Measurements from ENCODE around the gene STIL.
"Not testable (repeated sequence)": the region's sequence is repeated elsewhere in the genome, so short reads cannot be mapped to it uniquely, and the experiment has no call there.

The STIL gene

DNA sequence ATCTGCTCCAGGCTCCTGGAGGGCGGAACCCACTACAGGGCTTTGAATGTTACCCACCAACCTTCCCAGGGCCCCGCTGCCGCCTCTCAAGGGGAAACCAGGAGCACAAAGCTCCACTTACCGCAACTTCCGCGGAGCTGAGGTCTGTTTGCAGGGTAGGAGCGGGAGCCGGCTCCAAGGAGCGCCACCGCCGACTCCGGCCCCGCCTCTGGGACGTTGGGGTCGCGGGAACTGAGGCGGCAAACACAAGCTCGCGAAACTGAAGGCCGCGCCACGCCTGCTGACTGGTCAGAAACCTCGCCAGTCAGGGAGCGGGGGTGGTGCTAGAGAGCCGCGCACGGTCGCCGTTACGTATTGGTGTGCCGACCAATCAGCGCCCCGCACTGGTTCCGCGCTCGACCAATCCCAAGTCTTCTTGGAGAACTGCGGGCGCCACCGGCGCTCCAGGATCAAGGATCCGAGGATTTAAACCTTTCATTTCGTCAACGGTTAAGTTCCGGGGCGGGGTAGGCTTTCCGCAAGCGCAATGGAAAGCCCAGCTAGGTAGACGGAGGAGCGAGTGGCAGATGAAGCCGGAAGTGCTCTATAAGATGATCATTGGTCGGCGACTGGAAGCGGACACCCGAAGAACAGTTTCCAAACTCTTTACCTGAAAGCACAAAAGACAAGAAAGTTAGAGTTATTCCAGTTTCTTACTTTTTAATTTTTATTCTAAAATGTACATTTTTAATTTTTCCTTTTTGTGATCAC, at the start of gene STIL:
Gene STIL, minus strand, starts transcription at position 233 of the 750 bp plus-strand sequence. CDS start 3,828 bp downstream, outside the sequence.
- DNase-seq = peak; percentile 99

- no peak for DNase-seq
Measured at GRCh38 chr1:47362828-47363227, 48.9 kb upstream of the STIL start.

GRCh38 chr1:47361380-47361779, 47.4 kb upstream of the STIL start:
- DNase-seq = no peak

DNA sequence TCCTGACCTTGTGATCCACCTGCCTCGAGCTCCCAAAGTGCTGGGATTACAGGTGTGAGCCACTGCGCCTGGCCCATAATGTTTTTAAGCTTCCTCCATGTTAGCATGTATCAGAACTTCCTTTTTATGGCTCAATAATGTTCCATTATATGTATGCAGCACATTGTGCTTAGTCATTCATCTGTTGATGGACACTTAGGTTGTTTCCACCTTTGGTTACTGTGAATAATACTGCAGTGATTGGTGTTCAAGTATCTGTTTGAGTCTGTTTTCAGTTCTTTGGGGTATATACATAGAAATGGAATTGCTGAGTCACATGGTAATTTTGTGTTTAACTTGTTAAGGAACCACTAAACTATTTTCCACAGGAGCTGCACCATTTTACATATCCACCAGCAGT, 37.4 kb upstream of the STIL start:
- no peak for DNase-seq

DNA sequence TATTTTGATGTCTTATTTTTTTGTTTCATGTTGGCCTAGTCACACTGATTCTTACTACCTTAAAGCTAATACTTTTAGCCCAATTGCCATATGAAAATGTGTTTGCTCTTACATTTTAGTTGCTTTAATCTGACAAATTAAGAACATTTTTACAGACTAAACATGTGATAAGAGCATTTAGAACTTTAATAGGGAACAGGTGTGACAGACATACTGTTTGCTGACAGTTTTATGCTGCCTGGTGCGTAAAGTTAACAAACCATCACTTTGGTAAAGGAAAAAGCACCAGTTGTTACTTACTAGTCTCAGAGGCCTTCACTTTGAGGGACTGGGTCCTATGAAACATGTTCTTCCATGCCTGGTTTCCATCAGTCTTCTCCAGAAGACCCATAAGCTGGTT, 34.3 kb upstream of the STIL start:
- no peak for DNase-seq

- no peak for DNase-seq
Measured at GRCh38 chr1:47347735-47348134, 33.8 kb upstream of the STIL start.

DNA sequence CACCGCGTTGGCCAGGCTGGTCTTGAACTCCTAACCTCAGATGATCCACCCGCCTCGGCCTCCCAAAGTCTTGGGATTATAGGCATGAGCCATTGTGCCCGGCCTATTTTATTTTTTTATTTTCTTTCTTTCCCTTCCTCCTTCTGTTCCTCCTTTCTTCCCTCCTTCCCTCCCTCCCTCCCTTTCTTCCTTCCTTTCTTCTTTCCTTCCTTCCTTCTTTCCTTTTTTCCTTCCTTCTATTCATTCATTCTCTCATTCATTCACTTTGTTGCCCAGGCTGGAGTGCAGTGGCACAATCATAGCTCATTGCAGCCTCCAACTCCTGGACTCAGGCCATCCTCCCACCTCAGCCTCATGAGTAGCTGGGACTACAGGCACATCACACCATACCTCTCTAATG, 33.0 kb upstream of the STIL start:
- DNase-seq = not testable (repeated sequence)

DNA sequence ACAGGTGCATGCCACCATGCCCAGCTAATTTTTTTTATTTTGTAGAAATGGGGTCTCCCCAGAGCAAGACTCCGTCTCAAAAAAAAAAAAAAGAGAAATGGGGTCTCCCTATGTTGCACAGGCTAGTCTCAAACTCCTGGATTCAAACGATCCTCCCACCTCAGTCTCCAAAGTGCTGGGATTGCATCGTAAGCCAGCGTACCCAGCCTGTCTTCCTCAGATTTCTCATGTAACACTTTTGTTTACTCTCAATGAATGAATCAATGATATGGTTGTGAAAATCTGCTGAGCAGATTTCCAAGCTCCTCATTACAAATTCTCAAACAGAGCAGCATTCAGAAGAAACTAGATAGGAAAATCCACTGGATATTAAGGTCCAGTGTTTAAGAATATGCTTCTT, 26.3 kb upstream of the STIL start:
- DNase-seq = no peak

- no peak for DNase-seq
Measured at GRCh38 chr1:47338249-47339077, 24.5 kb upstream of the STIL start.

GRCh38 chr1:47337350-47337749, 23.4 kb upstream of the STIL start:
- no peak for DNase-seq

GRCh38 chr1:47334765-47335435, 21.0 kb upstream of the STIL start:
- DNase-seq = no peak

DNA sequence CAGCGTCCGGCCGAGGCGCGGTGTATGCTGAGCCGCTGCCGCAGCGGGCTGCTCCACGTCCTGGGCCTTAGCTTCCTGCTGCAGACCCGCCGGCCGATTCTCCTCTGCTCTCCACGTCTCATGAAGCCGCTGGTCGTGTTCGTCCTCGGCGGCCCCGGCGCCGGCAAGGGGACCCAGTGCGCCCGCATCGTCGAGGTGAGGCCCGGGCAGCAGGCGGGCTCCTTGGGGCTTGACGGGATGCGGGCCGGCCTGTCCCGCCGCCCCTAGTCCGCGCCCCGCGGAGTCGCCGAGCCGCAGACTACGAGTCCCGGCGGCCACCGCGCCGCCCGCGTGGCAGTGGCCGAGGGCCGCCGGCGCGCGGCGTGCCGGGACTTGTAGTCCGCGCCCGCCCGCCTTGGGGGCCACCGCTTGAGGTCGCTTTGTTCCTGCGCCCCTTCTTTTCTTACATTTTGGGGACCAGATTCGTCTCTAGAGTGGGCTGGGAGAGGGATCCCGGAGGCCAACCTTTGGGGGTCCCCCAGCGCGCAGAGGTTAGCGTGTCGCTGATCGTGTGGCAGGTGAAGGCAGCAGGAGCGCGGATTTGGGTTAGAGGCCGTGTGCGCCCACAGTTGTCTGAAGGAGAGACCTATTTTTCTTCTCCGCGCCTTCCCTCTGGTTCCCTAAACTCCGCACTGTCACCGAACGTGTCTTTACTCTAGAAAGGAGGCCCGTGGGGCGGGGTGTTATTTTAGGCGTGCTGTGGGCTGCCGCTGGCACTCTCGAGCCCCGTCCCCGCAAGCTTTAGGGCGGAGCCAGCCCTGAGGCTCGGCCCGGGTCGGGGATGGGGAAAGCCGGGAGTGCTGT, 20.2 kb upstream of the STIL start:
- DNase-seq = peak; percentile 67

DNA sequence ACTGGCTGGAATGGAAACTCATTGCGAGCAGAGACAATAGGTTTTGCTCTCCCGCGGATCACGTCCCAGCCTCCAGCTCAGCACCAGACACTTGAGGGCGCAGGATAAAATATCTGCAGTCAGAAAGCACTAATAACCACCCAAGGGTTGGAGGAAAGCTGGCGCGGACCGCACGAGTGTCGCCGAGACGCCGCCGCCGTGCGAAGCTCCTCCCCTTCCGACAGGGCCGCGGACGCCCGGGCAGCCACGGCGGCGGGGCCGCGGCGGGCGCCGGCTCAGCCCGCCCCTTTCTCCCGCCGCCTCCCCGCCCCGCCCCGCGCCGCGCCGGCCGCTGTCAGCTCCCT, 19.6 kb upstream of the STIL start, which contains the start of gene CMPK1:
Gene CMPK1, plus strand, starts transcription at position 213 of the 344 bp plus-strand sequence. CDS start 156 bp downstream, outside the sequence.
- peak; percentile 75 for DNase-seq

GRCh38 chr1:47332779-47333577, 19.0 kb upstream of the STIL start:
- DNase-seq = no peak

- no peak for DNase-seq
Measured at GRCh38 chr1:47331875-47332274, 17.9 kb upstream of the STIL start.

DNA sequence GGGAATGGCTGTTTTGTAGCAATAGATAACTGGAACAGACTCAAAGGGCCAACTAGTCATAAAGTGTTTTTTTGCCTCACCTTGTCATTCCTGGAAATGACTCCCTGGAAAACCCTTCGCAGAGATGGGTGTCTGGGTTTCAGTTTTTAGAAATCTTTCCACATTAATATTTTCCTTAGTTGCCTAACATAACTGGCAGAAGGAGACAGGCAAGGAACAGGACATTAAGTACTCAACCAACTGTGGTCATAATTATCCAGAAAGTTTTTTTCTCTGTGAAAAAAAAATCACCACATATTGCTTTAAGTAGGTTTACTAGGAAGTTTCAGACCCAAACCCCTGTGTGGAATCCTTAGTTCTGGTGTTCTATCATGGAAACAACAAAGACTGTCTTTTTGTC, 16.3 kb upstream of the STIL start:
- no peak for DNase-seq

DNA sequence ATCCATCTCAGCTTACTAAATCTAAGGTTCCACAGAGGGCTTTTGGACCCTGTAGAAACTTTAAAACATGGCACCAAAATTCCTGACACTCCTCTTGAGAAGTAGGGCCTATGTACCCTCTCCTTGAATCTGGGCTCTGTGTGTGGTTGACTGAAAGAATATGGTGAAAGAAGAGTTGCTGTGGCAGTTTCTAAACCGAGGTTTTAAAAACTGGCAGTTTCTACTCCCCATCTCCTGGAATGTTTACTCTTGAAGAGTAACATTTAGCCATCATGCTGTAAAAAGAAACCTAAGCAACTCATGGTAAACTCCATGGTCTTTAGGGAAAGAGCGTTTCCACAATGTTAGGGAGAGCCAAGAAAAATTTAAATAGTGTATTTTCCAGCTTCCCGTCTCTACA, 15.0 kb upstream of the STIL start:
- DNase-seq = no peak

DNA sequence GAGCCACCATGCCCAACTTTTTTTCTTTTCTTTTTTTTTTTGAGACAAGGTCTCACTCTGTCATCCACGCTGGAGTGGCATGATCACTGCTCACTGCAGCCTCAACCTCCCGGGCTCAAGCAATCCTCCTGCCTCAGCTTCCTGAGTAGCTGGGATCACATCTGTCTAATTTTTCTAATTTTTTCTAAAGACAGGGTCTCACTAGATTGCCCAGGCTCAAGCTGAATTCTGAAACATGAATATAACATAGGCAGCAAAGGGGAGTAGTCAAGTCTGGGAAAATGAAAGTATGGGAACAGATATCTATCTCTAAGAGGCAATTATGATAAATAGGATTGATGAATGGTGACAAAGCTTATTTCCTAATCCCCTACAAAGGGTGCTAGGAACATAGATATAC, 12.3 kb upstream of the STIL start:
- DNase-seq = no peak

DNA sequence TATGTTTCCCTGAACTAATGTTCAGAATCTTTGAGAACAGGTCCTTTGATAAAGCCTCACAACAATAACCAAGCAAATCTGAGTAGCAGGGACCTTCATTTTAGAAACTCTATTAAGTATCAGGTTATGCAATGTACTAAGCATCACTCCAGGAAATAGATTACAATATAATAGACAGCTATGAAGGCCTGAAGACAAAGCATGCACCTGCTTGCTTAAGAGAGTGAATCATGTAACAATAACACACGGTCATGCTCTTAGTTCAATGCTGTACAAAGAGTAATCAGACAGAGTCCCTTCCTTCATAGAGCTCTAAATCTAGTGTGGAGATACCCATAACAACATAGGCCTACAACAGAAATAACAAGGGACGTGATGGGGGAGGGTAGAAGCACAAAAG, 11.6 kb upstream of the STIL start:
- DNase-seq = no peak

GRCh38 chr1:47324682-47325081, 10.7 kb upstream of the STIL start:
- DNase-seq = no peak

DNA sequence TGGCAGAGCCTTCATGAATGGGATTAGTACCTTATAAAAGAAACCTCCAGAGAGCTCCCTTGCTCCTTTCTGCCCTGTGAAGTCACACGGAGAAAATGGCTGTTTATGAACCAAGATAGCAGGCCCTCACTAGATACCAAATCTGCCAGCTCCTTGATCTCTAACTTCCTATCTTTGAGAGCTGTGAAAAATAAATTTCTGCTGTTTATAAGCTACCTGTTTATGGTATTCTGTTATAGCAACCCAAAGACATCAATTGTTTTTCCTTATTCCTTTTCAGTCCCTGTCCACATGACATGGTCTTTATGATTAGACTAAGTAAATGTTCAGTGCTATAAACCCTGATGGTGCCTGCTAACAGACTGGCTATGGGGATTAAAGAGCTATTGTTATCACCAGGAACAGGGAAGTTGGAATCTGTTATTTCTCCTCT, 9.7 kb upstream of the STIL start:
- no peak for DNase-seq

GRCh38 chr1:47319968-47320367, 6.0 kb upstream of the STIL start:
- DNase-seq = not testable (repeated sequence)

Data from NK-92 treated with Interleukin-12 subunit alpha and Interleukin-12 subunit beta, amount 100 ng/mL, for 24 hours (cell line).